ENCODE measurements around the gene RPS6KL1.

GRCh38 chr14:74891870-74892269, 31.2 kb downstream of the RPS6KL1 start:
- TF ChIP-seq CTCF (IDR thresholded peaks at IDR 0.05) (no peak), POLR2A (IDR thresholded peaks at IDR 0.05) (no peak)

Measured in Peyer's patch (tissue), 4 donors.